GM10248 (cell line): ENCODE data around the gene NINL.

ENCODE experiments used
- CTCF ChIA-PET: fragments of 300-600 bp; sonication (Branson Sonifier 250); formaldehyde crosslinking; extraction: SDS; loops from one replicate; lab custom pipeline; 2021; ENCODE audit warnings: antibody characterized with exemption; lab: Yijun Ruan, JAX
- POLR2A ChIA-PET: fragments of 350-650 bp; sonication (Branson Sonifier 250); formaldehyde crosslinking; extraction: SDS; loops from one replicate; lab custom pipeline; 2020; ENCODE audit warnings: antibody characterized with exemption; lab: Yijun Ruan, JAX
- DNase-seq: peaks from one replicate; pipeline ENCODE4 v3.0.0; 2012; ENCODE audit errors: extremely low spot score
- CTCF ChIP-seq: IDR thresholded peaks from 2 replicates; pipeline ENCODE4 v1.5.1; 2012; ENCODE audit warnings: mild to moderate bottlenecking, low read depth; ENCODE audit errors: extremely low read depth, missing control alignments, control extremely low read depth

The NINL gene

GRCh38 chr20:25480797-25481196 is 104.5 kb downstream of the NINL start:
- POLR2A ChIA-PET = no interaction called here
- CTCF ChIA-PET = interaction anchor here (2.8 kb wide), 1 partner anchor 11 kb away, joined by 8 read pairs; no protein-coding TSS in a partner anchor
- no peak for DNase-seq
- TF ChIP-seq CTCF = no peak

- CTCF ChIA-PET = interaction anchor here (2.8 kb wide), 1 partner anchor 10 kb away, joined by 8 read pairs; no protein-coding TSS in a partner anchor
- DNase-seq = no peak
- no peak for TF ChIP-seq CTCF
- POLR2A ChIA-PET = no interaction called here
These were observed 105.2 kb downstream of the NINL start for GRCh38 chr20:25480156-25480555.

- TF ChIP-seq CTCF = no peak
- CTCF ChIA-PET = interaction anchor here (1.3 to 2.8 kb wide), 2 partner anchors 9 to 13 kb away, joined by 3 to 8 read pairs; no protein-coding TSS in a partner anchor
- DNase-seq = no peak
- POLR2A ChIA-PET = no interaction called here
These were observed 105.7 kb downstream of the NINL start for GRCh38 chr20:25479638-25480037.

GRCh38 chr20:25478889-25479568 is 106.3 kb downstream of the NINL start:
- CTCF ChIA-PET = interaction anchor here (1.3 to 2.8 kb wide), 2 partner anchors 9 to 13 kb away, joined by 3 to 8 read pairs; no protein-coding TSS in a partner anchor
- no peak for TF ChIP-seq CTCF
- POLR2A ChIA-PET = no interaction called here
- DNase-seq = no peak

GRCh38 chr20:25477014-25477882 is 108.1 kb downstream of the NINL start:
- ChIA-PET POLR2A (no interaction called here), CTCF (no interaction called here)
- no peak for TF ChIP-seq CTCF
- DNase-seq = no peak
